IMR-90 (cell line): ENCODE results near the gene LYPD4. TPM values are rescaled to one million over a fixed set of nuclear protein-coding genes. Genes with fewer than 3 reads are reported as not detected.

Experiments
- ATAC-seq: fragments of 200-7000 bp; cut with Tn5 transposase; 2 replicates; pipeline ENCODE4 v1.9.1; 2020; ENCODE audit warnings: low read depth, mild to moderate bottlenecking, moderate library complexity
- BruUV-seq: library from RNA; stranded (reverse); fragments of 400-500 nt; replicated peaks from 2 replicates; lab custom pipeline; 2021; lab: Mats Ljungman, UMichigan
- CTCF ChIA-PET: fragments of 300-600 bp; formaldehyde crosslinking; extraction: SDS; loops from one replicate; lab custom pipeline; 2021; ENCODE audit warnings: antibody characterized with exemption; lab: Yijun Ruan, JAX
- POLR2A ChIA-PET: fragments of 300-600 bp; sonication (Branson Sonifier 250); formaldehyde crosslinking; loops from one replicate; lab custom pipeline; 2022; ENCODE audit warnings: antibody characterized with exemption; ENCODE audit not compliant: unreplicated experiment; lab: Charles Lee
- DNase-seq: peaks from one replicate; pipeline ENCODE4 v3.0.0; 2013
- H2AFZ ChIP-seq: replicated peaks from 2 replicates; pipeline ENCODE3; 2013; ENCODE audit warnings: low read length, mild to moderate bottlenecking; ENCODE audit not compliant: poor library complexity
- H2AK5ac ChIP-seq: 2 replicates; pipeline ENCODE4 v1.6.1; 2013; ENCODE audit warnings: low read depth, low read length, inconsistent platforms
- H2AK9ac ChIP-seq: replicated peaks from 2 replicates; pipeline ENCODE3; 2013; ENCODE audit warnings: mild to moderate bottlenecking, low read depth, low read length, moderate library complexity; ENCODE audit not compliant: poor library complexity
- H2BK120ac ChIP-seq: 2 replicates; pipeline ENCODE4 v1.6.1; 2013; ENCODE audit warnings: low read depth, low read length, inconsistent platforms
- H2BK15ac ChIP-seq: 3 replicates; pipeline ENCODE4 v1.6.1; 2013; ENCODE audit warnings: low read depth, low read length, inconsistent platforms
- H2BK20ac ChIP-seq: 2 replicates; pipeline ENCODE4 v1.6.1; 2013; ENCODE audit warnings: low read depth, mild to moderate bottlenecking, inconsistent platforms, low read length, moderate library complexity
- H2BK5ac ChIP-seq: 2 replicates; pipeline ENCODE4 v1.6.1; 2013; ENCODE audit warnings: mild to moderate bottlenecking, low read depth, low read length, inconsistent platforms; ENCODE audit not compliant: poor library complexity, severe bottlenecking
- H3K14ac ChIP-seq: replicated peaks from 2 replicates; pipeline ENCODE4 v1.6.1; 2013; ENCODE audit warnings: low read depth, low read length, inconsistent platforms
- H3K18ac ChIP-seq: 2 replicates; pipeline ENCODE4 v1.6.1; 2013; ENCODE audit warnings: low read depth, low read length, control low read depth
- H3K23ac ChIP-seq: 2 replicates; pipeline ENCODE4 v1.6.1; 2013; ENCODE audit warnings: low read depth, low read length, inconsistent platforms
- H3K27ac ChIP-seq: 2 replicates; pipeline ENCODE4 v1.5.1; 2013; ENCODE audit warnings: mild to moderate bottlenecking, control low read depth, low read length; ENCODE audit not compliant: insufficient read depth
- H3K27me3 ChIP-seq: 2 replicates; pipeline ENCODE4 v1.6.1; 2013; ENCODE audit warnings: low read length; ENCODE audit not compliant: control insufficient read depth, insufficient read depth
- H3K36me3 ChIP-seq: 2 replicates; pipeline ENCODE4 v1.6.1; 2013; ENCODE audit warnings: low read length, mixed read lengths; ENCODE audit not compliant: control insufficient read depth, insufficient read depth
- H3K4ac ChIP-seq: 2 replicates; pipeline ENCODE4 v1.6.1; 2013; ENCODE audit warnings: low read depth, low read length, inconsistent platforms
- H3K4me1 ChIP-seq: 2 replicates; pipeline ENCODE4 v1.6.1; 2013; ENCODE audit warnings: low read length, mixed read lengths; ENCODE audit not compliant: control insufficient read depth, insufficient read depth
- H3K4me2 ChIP-seq: 2 replicates; pipeline ENCODE4 v1.6.1; 2013; ENCODE audit warnings: low read depth, mild to moderate bottlenecking, control low read depth, low read length, moderate library complexity
- H3K4me3 ChIP-seq: 2 replicates; pipeline ENCODE4 v1.5.1; 2013; ENCODE audit warnings: low read depth, mild to moderate bottlenecking, control low read depth, low read length, moderate library complexity; ENCODE audit not compliant: insufficient read depth
- H3K56ac ChIP-seq: 2 replicates; pipeline ENCODE4 v1.6.1; 2013; ENCODE audit warnings: low read length, inconsistent platforms; ENCODE audit not compliant: insufficient read depth; ENCODE audit errors: extremely low read depth
- H3K79me1 ChIP-seq, 2 experiments: 2 replicates each; pipeline ENCODE4 v1.6.1; 2013; ENCODE audit warnings: low read length in 2 of 2, inconsistent platforms in 1 of 2, low read depth in 1 of 2
- H3K9ac ChIP-seq: 2 replicates; pipeline ENCODE4 v1.6.1; 2013; ENCODE audit warnings: low read depth, low read length, control low read depth
- H3K9me1 ChIP-seq: 2 replicates; pipeline ENCODE4 v1.6.1; 2013; ENCODE audit warnings: low read length, inconsistent platforms; ENCODE audit not compliant: insufficient read depth
- H3K9me3 ChIP-seq: 2 replicates; pipeline ENCODE4 v1.6.1; 2013; ENCODE audit warnings: low read length; ENCODE audit not compliant: control insufficient read depth, insufficient read depth
- H4K20me1 ChIP-seq: 2 replicates; pipeline ENCODE4 v1.6.1; 2013; ENCODE audit warnings: low read length, inconsistent platforms; ENCODE audit not compliant: insufficient read depth
- H4K5ac ChIP-seq: 2 replicates; pipeline ENCODE4 v1.6.1; 2013; ENCODE audit warnings: mild to moderate bottlenecking, low read depth, low read length, control low read depth
- H4K8ac ChIP-seq, 2 experiments: 2 replicates each; pipeline ENCODE4 v1.6.1; 2013; ENCODE audit warnings: low read depth in 2 of 2, low read length in 2 of 2, control low read depth in 1 of 2, inconsistent platforms in 1 of 2
- H4K91ac ChIP-seq: 2 replicates; pipeline ENCODE4 v1.6.1; 2013; ENCODE audit warnings: low read depth, low read length, inconsistent platforms; ENCODE audit not compliant: insufficient read depth
- RFX5 ChIP-seq: IDR thresholded peaks from 2 replicates; pipeline ENCODE4 v1.8.0; 2012; ENCODE audit warnings: low read depth, mild to moderate bottlenecking, low read length, moderate library complexity
- WGBS, 2 experiments: methylation state at CpG; one replicate each; pipeline versions ENCODE4 v1.1.5 to v1.1.7; 2013; ENCODE audit warnings: missing lambda C conversion rate in 2 of 2; ENCODE audit not compliant: insufficient read length in 1 of 2; ENCODE audit errors: extremely low coverage in 2 of 2; 5-methylcytosine and 5-hydroxymethylcytosine counted together
- dilution Hi-C: fragments of 300-500 bp; cut with HindIII; formaldehyde crosslinking; loops from one replicate; pipeline ENCODE4 v1.14.3; 2018; ENCODE audit warnings: low sequenced_read_pairs; ENCODE audit not compliant: unreplicated experiment
- in situ Hi-C: fragments of 300-500 bp; cut with MboI; formaldehyde crosslinking; loops from 3 replicates; pipeline ENCODE4 v1.14.3; 2019; ENCODE audit warnings: low sequenced_read_pairs, inconsistent platforms, mixed read lengths
- intact Hi-C: fragments of 100-400 bp; cut with micrococcal nuclease; formaldehyde crosslinking; loops from 2 replicates; pipeline ENCODE4 v1.10.0; 2022
- polyA plus RNA-seq, 3 experiments: library from polyadenylated mRNA; depleted of rRNA; stranded (reverse); fragments of >200 nt; gene quantifications; 2 replicates each; pipeline ENCODE4 v1.2.3, GENCODE V29; 2012; ENCODE audit warnings: low replicate concordance in 1 of 3
- total RNA-seq: library from RNA; depleted of rRNA; stranded (reverse); fragments of >200 nt; gene quantifications from 2 replicates; pipeline ENCODE4 v1.2.3, GENCODE V29; 2012
- TF ChIP-seq, protein P1 (sequence below): conservative IDR thresholded peaks from 2 replicates; pipeline ENCODE4 v1.5.1; 2012; ENCODE audit warnings: mild to moderate bottlenecking, low read depth, low read length, improper control_type of control experiment

LYPD4 gene
- total and polyA plus RNA-seq, 2 of the 4 experiments (the other 2 are of a cell fraction) = not detected

DNA sequence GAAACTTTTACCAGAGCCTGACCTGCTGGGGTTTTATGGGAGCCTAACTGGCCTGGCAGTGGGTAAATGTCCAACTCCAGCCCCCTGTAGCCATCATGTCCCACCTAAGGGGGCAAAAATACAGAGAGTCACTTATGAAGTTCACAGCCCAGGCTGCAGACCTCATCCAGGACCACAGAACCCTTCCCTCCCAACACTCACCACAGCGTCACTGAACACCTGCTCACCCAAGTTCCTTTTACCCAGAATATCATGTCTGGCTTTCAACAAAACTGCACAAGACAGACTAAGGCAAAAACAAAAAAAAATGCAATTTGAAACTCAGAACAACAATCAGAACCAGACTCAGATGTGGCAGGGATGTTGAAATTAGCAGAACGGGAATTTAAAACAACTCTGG, 41.7 kb downstream of the LYPD4 start:
- Histone ChIP-seq H2AK9ac (no peak overlapping the region), H3K4me3 (no peak overlapping the region), H2BK120ac (no peak overlapping the region), H4K91ac (no peak overlapping the region), H4K20me1 (no peaks in the 10 kb centered on the region), H2BK5ac (no peak overlapping the region), H3K36me3 (no peaks in the 10 kb centered on the region), H3K9me3 (no peaks in the 10 kb centered on the region), H3K14ac (no peak overlapping the region), H2AFZ (no peak overlapping the region), H2BK20ac (no peak overlapping the region), H3K27me3 (no peaks in the 10 kb centered on the region; the same call in 1 of the 2 replicates), H3K18ac (no peak overlapping the region), H3K9me1 (no peaks in the 10 kb centered on the region), H3K56ac (no peak overlapping the region), H2BK15ac (no peak overlapping the region), H3K79me1 (no peaks in the 10 kb centered on the region), H4K5ac (no peak overlapping the region), H3K9ac (no peak overlapping the region), H2AK5ac (no peak overlapping the region), H3K4ac (no peak overlapping the region), H3K27ac (no peak overlapping the region), H3K4me2 (no peak overlapping the region), H4K8ac (no peak overlapping the region), H3K4me1 (no peaks in the 10 kb centered on the region), H3K23ac (no peak overlapping the region)
- DNase-seq (no peak), ATAC-seq (no peak)
- dilution Hi-C loops (no loop called here), in situ Hi-C loops (no loop called here), intact Hi-C loops (no loop called here)
- BruUV-seq = no TSS peak
- ChIA-PET CTCF (no interaction called here), POLR2A (no interaction called here)
- WGBS, 2 experiments = no CpG with 5 or more reads among the region's 2 CpGs
- TF ChIP-seq, protein P1, sequence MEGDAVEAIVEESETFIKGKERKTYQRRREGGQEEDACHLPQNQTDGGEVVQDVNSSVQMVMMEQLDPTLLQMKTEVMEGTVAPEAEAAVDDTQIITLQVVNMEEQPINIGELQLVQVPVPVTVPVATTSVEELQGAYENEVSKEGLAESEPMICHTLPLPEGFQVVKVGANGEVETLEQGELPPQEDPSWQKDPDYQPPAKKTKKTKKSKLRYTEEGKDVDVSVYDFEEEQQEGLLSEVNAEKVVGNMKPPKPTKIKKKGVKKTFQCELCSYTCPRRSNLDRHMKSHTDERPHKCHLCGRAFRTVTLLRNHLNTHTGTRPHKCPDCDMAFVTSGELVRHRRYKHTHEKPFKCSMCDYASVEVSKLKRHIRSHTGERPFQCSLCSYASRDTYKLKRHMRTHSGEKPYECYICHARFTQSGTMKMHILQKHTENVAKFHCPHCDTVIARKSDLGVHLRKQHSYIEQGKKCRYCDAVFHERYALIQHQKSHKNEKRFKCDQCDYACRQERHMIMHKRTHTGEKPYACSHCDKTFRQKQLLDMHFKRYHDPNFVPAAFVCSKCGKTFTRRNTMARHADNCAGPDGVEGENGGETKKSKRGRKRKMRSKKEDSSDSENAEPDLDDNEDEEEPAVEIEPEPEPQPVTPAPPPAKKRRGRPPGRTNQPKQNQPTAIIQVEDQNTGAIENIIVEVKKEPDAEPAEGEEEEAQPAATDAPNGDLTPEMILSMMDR = no peak
- TF ChIP-seq RFX5 = no peak
